Kasumi-1 (cell line): ENCODE data around the gene SLC22A23.

Source experiments
- DNase-seq, 2 experiments: peaks; one replicate each; lab custom pipeline; 2025; lab: John Stamatoyannopoulos, UW

SLC22A23 gene

GRCh38 chr6:3421791-3422434 is 34.9 kb downstream of the SLC22A23 start:
- no peak for DNase-seq

GRCh38 chr6:3421143-3421542 is 35.7 kb downstream of the SLC22A23 start:
- DNase-seq = no peak

DNA sequence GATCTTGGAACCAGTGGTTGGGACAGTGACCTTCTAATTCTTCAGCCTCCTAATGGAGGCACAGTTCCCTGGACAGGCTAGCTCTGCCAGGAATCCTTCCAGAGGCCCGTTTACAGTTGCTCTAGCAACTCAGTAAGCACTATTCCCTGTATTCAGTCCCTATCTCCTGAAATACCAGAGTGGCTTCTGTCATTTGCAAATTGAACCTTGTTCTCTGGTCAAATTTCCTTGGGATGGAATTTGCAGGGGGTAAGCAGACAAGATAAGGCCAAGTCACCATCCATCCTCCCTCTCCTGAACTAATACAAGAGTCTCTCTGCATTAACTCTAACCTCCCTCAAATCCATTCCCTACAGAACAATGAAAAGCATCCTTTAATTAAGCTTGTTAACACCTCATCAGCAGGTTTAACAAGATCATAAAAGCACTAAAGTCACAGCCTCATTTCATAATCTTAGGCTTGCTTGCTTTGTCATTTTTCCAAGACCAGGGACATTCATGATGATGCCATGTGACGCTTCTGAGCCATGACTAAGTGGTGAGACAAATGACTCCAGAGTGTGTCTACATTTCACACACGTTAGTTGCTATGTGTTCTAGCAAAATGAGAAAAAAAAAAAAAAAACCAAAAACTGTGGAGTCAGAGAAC is 37.1 kb downstream of the SLC22A23 start:
- no peak for DNase-seq

DNA sequence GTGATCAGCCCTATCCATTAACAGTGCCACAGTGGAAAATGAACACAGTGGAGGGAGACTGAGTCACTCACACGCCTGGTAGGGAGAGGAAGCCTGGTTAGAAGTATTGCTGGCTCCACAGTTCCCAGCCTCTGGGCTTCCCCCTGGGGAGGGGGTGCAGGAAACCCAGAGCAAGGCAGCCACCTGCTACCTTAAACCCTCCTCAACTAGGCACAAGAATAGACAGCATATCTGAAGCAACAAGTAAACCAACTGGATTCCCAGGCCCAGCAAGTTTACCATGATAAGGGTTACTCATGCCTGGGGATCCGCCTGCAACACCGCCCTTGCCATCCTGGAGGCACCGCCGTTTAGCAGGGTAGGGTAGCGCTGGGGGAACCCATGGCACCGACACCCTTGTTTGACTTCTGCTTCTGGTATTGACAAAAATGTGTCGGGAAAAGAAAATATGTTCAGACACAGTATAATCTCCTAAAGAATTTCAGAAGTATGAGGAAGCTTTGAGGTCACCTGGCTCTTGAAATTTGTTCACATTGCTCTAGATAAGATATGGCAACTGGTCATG is 38.3 kb downstream of the SLC22A23 start:
- DNase-seq = no peak

GRCh38 chr6:3417473-3417872 is 39.4 kb downstream of the SLC22A23 start:
- DNase-seq = no peak

- DNase-seq = no peak
Measured at GRCh38 chr6:3415490-3415889, 41.4 kb downstream of the SLC22A23 start.

DNA sequence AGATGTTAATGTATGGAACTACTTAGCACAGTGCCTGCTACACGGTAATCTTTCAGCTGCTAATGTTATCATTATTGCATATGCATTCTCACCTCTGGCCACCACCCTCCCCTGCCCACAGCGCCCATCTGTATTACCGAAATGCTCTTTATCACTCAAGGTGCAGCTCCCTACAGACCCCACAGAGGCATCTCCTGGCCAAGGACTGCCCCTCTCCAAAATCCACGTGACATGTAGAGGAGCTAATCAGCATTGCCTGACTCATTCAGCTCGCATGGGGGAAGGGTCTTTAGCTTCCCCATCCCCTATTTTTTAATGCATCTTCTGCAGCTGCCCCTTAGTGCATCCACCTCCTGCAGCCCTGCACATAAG is 41.8 kb downstream of the SLC22A23 start:
- no peak for DNase-seq

- no peak for DNase-seq
Measured at GRCh38 chr6:3414327-3415081, 42.3 kb downstream of the SLC22A23 start.

- no peak for DNase-seq
Measured at GRCh38 chr6:3413592-3413991, 43.3 kb downstream of the SLC22A23 start.

GRCh38 chr6:3412779-3413500 is 43.9 kb downstream of the SLC22A23 start:
- DNase-seq = no peak

DNA sequence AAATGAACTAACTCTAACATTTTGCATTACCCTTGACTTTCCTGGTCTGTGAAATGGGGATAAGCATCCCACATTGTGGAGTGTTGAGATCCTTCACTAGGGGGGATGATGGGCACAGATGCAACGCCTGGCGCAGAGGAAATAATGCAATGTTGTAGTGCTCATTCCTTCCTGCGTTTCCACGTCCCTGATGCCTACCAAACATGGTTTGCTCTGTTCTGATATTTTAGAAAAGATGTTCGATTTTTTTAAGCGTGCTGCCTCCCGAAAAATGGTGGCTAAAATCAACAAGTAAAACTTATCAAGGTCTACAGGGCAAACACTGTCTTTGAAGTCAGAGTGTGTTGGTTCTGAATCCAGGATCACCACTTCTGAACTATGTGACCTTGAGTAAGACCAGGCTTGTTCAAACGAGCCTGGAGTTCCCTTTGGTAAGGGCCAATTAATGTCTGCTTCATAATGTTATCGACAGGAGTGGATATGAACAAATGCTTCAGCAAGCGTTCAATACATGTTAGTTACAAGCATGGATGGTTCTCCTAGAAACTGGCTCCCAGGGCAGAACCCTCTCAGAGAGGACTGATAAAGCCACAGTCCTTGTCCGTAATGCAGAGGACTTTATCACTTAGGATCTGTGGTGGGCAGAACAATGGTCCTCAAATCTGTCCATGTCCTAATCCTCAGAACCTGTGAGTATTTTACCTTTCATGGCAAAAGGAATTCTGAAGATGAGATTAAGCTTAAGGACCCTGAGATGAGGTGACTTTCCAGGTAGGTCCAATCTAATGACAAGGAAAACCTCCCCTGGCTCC is 44.7 kb downstream of the SLC22A23 start:
- no peak for DNase-seq

GRCh38 chr6:3410385-3411360 is 46.2 kb downstream of the SLC22A23 start:
- DNase-seq = peak; percentile 78 to 80

DNA sequence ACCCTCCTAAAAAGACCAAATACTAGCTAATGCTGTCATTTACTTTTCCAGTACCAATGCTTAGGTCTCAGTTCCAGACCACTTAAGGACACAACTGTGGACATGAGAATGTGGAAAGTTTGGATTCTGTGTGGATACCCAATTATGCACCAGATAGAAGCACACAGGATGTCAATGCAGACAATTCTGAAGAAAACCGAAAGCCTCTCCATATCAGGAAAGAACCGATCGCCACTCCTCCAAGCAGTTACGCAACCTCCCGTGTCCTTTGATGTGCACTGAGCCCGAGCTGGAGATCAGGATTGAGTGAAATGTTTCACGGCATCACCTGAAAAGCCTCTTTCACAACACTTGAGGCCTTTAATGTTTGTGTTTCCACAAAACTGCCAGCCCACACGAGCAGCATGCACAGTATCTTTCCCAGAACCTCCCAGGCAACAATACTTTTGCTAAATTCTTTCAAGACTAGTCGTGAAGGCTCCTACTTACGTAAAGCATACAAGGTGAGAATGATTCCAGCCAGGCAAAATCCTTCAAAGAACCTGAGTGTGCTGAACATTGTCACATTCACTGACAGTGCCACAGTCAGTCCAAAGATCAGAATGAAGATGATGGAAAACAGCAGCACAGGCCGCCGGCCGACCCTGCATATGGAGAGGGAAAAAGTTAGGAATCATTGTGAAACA is 47.0 kb downstream of the SLC22A23 start:
- DNase-seq = no peak

GRCh38 chr6:3408665-3409064 is 48.2 kb downstream of the SLC22A23 start:
- no peak for DNase-seq

DNA sequence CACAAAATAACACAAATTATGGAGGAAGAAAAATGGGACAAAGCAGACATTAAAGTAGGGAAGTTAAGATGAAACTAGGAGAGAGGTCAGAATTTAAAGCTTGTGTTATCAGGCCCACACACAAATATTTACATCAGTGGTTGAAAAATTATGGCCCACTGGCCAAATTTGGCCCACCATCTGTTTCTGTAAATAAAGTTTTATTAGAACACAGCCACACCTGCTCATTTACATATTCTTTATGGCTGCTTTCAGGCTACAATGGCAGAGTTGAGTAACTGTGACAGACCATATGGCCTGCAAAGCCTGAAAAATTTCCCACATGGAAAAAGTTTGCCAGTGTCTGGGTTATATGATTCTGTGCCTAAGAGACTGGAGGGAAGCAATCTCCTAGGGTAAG is 49.0 kb downstream of the SLC22A23 start:
- DNase-seq = no peak

GRCh38 chr6:3406891-3407809 is 49.7 kb downstream of the SLC22A23 start:
- DNase-seq = no peak

GRCh38 chr6:3406362-3406821 is 50.5 kb downstream of the SLC22A23 start:
- no peak for DNase-seq

GRCh38 chr6:3405679-3406078 is 51.2 kb downstream of the SLC22A23 start:
- DNase-seq = no peak

GRCh38 chr6:3405182-3405518 is 51.7 kb downstream of the SLC22A23 start:
- DNase-seq = no peak
